MCF 10A (cell line): Measurements from ENCODE around the gene ASF1B. TPM values are rescaled to one million over a fixed set of nuclear protein-coding genes. Genes with fewer than 3 reads are reported as not detected.
A peak's percentile ranks its signal among the peaks of the same experiment; 100 is the strongest.

ENCODE experiments used
- BruUV-seq: library from RNA; stranded (reverse); fragments of 400-500 nt; replicated peaks from 2 replicates; lab custom pipeline; 2021; lab: Mats Ljungman, UMichigan
- CTCF ChIA-PET: fragments of 300-600 bp; sonication (Branson Sonifier 250); formaldehyde crosslinking; extraction: SDS; loops from one replicate; lab custom pipeline; 2021; ENCODE audit warnings: antibody characterized with exemption, inconsistent platforms; lab: Yijun Ruan, JAX
- POLR2A ChIA-PET: fragments of 300-600, 350-650 bp; sonication (Branson Sonifier 250); formaldehyde crosslinking; extraction: SDS; loops from one replicate; lab custom pipeline; 2020; ENCODE audit warnings: antibody characterized with exemption, inconsistent platforms; lab: Yijun Ruan, JAX
- DNase-seq: peaks from one replicate; pipeline ENCODE4 v3.0.0-alpha.2; 2018; ENCODE audit not compliant: unreplicated experiment
- H3K27ac Mint-ChIP-seq: one replicate; pipeline ENCODE4 v1.8.0; 2022; ENCODE audit warnings: mild to moderate bottlenecking, low read depth, mixed read lengths; ENCODE audit not compliant: unreplicated experiment
- H3K27me3 Mint-ChIP-seq: one replicate; pipeline ENCODE4 v1.8.0; 2022; ENCODE audit warnings: mixed read lengths; ENCODE audit not compliant: insufficient read depth, unreplicated experiment
- H3K36me3 Mint-ChIP-seq: one replicate; pipeline ENCODE4 v1.8.0; 2022; ENCODE audit warnings: mild to moderate bottlenecking, moderate library complexity, mixed read lengths; ENCODE audit not compliant: insufficient read depth, unreplicated experiment
- H3K4me1 Mint-ChIP-seq: one replicate; pipeline ENCODE4 v1.8.0; 2022; ENCODE audit warnings: mixed read lengths; ENCODE audit not compliant: insufficient read depth, unreplicated experiment
- H3K4me3 Mint-ChIP-seq: one replicate; pipeline ENCODE4 v1.8.0; 2022; ENCODE audit warnings: mild to moderate bottlenecking, moderate library complexity, mixed read lengths; ENCODE audit not compliant: unreplicated experiment
- H3K9me3 Mint-ChIP-seq: one replicate; pipeline ENCODE4 v1.8.0; 2022; ENCODE audit warnings: mixed read lengths; ENCODE audit not compliant: unreplicated experiment
- CTCF ChIP-seq: fragments of 200-600 bp; IDR thresholded peaks from one replicate; pipeline ENCODE4 v1.8.0; 2022; ENCODE audit warnings: antibody characterized with exemption, mild to moderate bottlenecking; ENCODE audit not compliant: unreplicated experiment
- intact Hi-C: fragments of 100-400 bp; cut with micrococcal nuclease; formaldehyde crosslinking; loops from 2 replicates; pipeline ENCODE4 v1.14.1; 2022
- total RNA-seq: library from RNA; stranded (reverse); gene quantifications from 2 replicates; pipeline ENCODE4 v1.2.3, GENCODE V29; 2022

ASF1B gene
- total RNA-seq, 1 experiment from 2014 or later: 7.0 TPM

GRCh38 chr19:14114854-14115253, 21.5 kb downstream of the ASF1B start:
- no peak overlapping the region for H3K27ac Mint-ChIP-seq
- H3K4me1 Mint-ChIP-seq: peaks cover 18% of the 10 kb centered on the region
- DNase-seq: peak; percentile 49
- no TSS peak for BruUV-seq
- intact Hi-C loops: loop anchor here (5.0 kb wide), 1 partner anchor 33 kb away; no protein-coding TSS in a partner anchor
- H3K36me3 Mint-ChIP-seq: no peaks in the 10 kb centered on the region
- ChIA-PET CTCF (interaction anchor here (0.6 to 1.7 kb wide), 11 partner anchors 16 to 1053 kb away, joined by 3 to 11 read pairs (median 5); partner anchors contain the start of gene ASF1B), POLR2A (interaction anchor here (0.6 to 1.2 kb wide), 4 partner anchors 13 to 267 kb away, joined by 3 read pairs; no protein-coding TSS in a partner anchor)
- H3K27me3 Mint-ChIP-seq: no peaks in the 10 kb centered on the region
- no peaks in the 10 kb centered on the region for H3K9me3 Mint-ChIP-seq
- H3K4me3 Mint-ChIP-seq: no peak overlapping the region
- peak; percentile 41 for TF ChIP-seq CTCF

- H3K9me3 Mint-ChIP-seq: no peaks in the 10 kb centered on the region
- POLR2A ChIA-PET: interaction anchor here (0.6 to 1.2 kb wide), 3 partner anchors 23 to 267 kb away, joined by 3 read pairs; no protein-coding TSS in a partner anchor
- no peak for DNase-seq
- no TSS peak for BruUV-seq
- no peak overlapping the region for H3K27ac Mint-ChIP-seq
- peaks cover 18% of the 10 kb centered on the region for H3K4me1 Mint-ChIP-seq
- intact Hi-C loops: no loop called here
- H3K27me3 Mint-ChIP-seq: no peaks in the 10 kb centered on the region
- no peaks in the 10 kb centered on the region for H3K36me3 Mint-ChIP-seq
- no peak overlapping the region for H3K4me3 Mint-ChIP-seq
- CTCF ChIA-PET: interaction anchor here (0.6 to 1.7 kb wide), 9 partner anchors 12 to 342 kb away, joined by 3 to 11 read pairs (median 5); partner anchors contain the start of gene ASF1B
- no peak for TF ChIP-seq CTCF
These were observed 21.9 kb downstream of the ASF1B start for GRCh38 chr19:14114439-14114838.

DNA sequence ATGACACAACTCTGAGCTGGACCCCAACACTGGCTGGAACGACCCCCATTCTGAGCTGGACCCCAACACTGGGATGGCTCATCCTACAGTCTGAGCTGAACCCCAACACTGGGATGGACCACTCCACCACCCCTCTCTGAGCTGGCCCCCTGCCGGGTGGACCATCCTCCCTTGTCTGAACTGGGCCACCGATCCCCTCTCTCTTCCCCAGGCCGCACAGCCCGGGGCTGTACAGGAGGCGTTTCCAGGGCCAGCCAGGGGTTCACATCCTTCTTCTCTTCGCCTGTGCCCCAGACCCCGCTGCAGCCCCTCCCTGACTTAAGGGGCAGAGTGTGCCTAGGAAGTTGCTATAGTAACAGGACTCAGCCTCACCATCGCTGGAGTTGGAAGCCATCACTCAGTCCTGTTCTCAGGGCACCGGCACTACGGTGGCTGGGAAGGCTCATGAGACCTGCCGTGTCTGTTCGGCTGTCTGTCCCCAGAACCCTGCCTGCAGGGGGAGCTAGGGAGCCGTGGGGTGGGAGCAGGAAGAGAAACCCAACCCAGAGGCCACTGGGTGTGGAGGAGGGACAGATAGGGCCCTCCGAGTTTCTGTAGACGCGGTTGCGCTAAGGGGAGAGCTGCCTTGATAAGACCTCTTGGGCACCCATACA, 22.5 kb downstream of the ASF1B start:
- no peak for DNase-seq
- peak; percentile 35 for TF ChIP-seq CTCF
- H3K4me1 Mint-ChIP-seq: peaks cover 14% of the 10 kb centered on the region
- intact Hi-C loops: no loop called here
- no peak overlapping the region for H3K4me3 Mint-ChIP-seq
- H3K27me3 Mint-ChIP-seq: no peaks in the 10 kb centered on the region
- no peak overlapping the region for H3K27ac Mint-ChIP-seq
- BruUV-seq: no TSS peak
- ChIA-PET CTCF (interaction anchor here (0.9 to 1.4 kb wide), 5 partner anchors 12 to 342 kb away, joined by 3 to 6 read pairs (median 3); no protein-coding TSS in a partner anchor), POLR2A (interaction anchor here (0.6 kb wide), 1 partner anchor 108 kb away, joined by 3 read pairs; no protein-coding TSS in a partner anchor)
- H3K9me3 Mint-ChIP-seq: no peaks in the 10 kb centered on the region
- peaks cover 5% of the 10 kb centered on the region for H3K36me3 Mint-ChIP-seq

GRCh38 chr19:14112809-14113385, 23.5 kb downstream of the ASF1B start:
- CTCF ChIA-PET: interaction anchor here (1.0 to 1.4 kb wide), 3 partner anchors 11 to 81 kb away, joined by 3 to 6 read pairs (median 3); partner anchors contain the start of gene IL27RA
- intact Hi-C loops: no loop called here
- DNase-seq: no peak
- Mint-ChIP-seq H3K27me3 (no peaks in the 10 kb centered on the region), H3K36me3 (peaks cover 9% of the 10 kb centered on the region), H3K27ac (no peak overlapping the region), H3K9me3 (no peaks in the 10 kb centered on the region), H3K4me1 (peaks cover 7% of the 10 kb centered on the region), H3K4me3 (no peak overlapping the region)
- no TSS peak for BruUV-seq
- POLR2A ChIA-PET: interaction anchor here (0.6 kb wide), 1 partner anchor 109 kb away, joined by 3 read pairs; no protein-coding TSS in a partner anchor
- TF ChIP-seq CTCF: no peak
